ENCODE data around the gene KIFC1.

KIFC1 gene

GRCh38 chr6:33443025-33443424 is 51.4 kb downstream of the KIFC1 start:
- no peak for DNase-seq (ENCODE audit: low read depth)

- DNase-seq (ENCODE audit: low read depth) = no peak
Observed at GRCh38 chr6:33443619-33444504, 52.2 kb downstream of the KIFC1 start.

GRCh38 chr6:33445119-33445603 is 53.5 kb downstream of the KIFC1 start:
- no peak for DNase-seq (ENCODE audit: low read depth)

GRCh38 chr6:33446356-33446755 is 54.7 kb downstream of the KIFC1 start:
- no peak for DNase-seq (ENCODE audit: low read depth)

GRCh38 chr6:33450434-33450833 is 58.8 kb downstream of the KIFC1 start:
- no peak for DNase-seq (ENCODE audit: low read depth)

- DNase-seq (ENCODE audit: low read depth) = no peak
Observed at GRCh38 chr6:33451606-33452005, 60.0 kb downstream of the KIFC1 start.

- DNase-seq (ENCODE audit: low read depth) = no peak
Observed at GRCh38 chr6:33452496-33452895, 60.9 kb downstream of the KIFC1 start.

GRCh38 chr6:33453393-33454008 is 61.9 kb downstream of the KIFC1 start:
- DNase-seq (ENCODE audit: low read depth) = no peak

- peak; percentile 93 for DNase-seq (ENCODE audit: low read depth)
Observed at GRCh38 chr6:33454009-33454946, 62.7 kb downstream of the KIFC1 start, which contains the start of gene ZBTB9. ZBTB9 (plus strand) TSS chr6:33454576; CDS start chr6:33455101, 525 bp downstream.

GRCh38 chr6:33455051-33455450 is 63.4 kb downstream of the KIFC1 start:
- DNase-seq (ENCODE audit: low read depth) = no peak

- no peak for DNase-seq (ENCODE audit: low read depth)
Observed at GRCh38 chr6:33456156-33456555, 64.5 kb downstream of the KIFC1 start.

GRCh38 chr6:33458676-33459075 is 67.1 kb downstream of the KIFC1 start:
- DNase-seq (ENCODE audit: low read depth) = no peak

GRCh38 chr6:33459226-33459625 is 67.6 kb downstream of the KIFC1 start:
- no peak for DNase-seq (ENCODE audit: low read depth)

Data from activated T-cell treated with anti-CD3 and anti-CD28 coated beads for 24 hours (primary cell).